K562 (cell line): ENCODE results near the gene FCGBP. TPM values are rescaled to one million over a fixed set of nuclear protein-coding genes. Genes with fewer than 3 reads are reported as not detected.
"Not testable (repeated sequence)": the region's sequence is repeated elsewhere in the genome, so short reads cannot be mapped to it uniquely, and the experiment has no call there.

Experiments
- ATAC-seq: fragments of 200-7000 bp; cut with Tn5 transposase; 3 replicates; pipeline ENCODE4 v1.9.1; 2020; ENCODE audit warnings: moderate library complexity
- BruUV-seq: library from RNA; stranded (reverse); fragments of 400-500 nt; replicated peaks from 2 replicates; lab custom pipeline; 2021; lab: Mats Ljungman, UMichigan
- CTCF ChIA-PET: fragments of 300-600 bp; formaldehyde crosslinking; extraction: SDS; loops from one replicate; lab custom pipeline; 2021; ENCODE audit warnings: low intra/inter-chr PET ratio; lab: Yijun Ruan, JAX
- POLR2A ChIA-PET: fragments of 300-600, 350-650 bp; sonication (Branson Sonifier 250); formaldehyde crosslinking; extraction: SDS; loops from one replicate; lab custom pipeline; 2021; ENCODE audit warnings: antibody characterized with exemption, inconsistent platforms; lab: Yijun Ruan, JAX
- DNase-seq, 4 experiments: peaks; one replicate each; pipeline versions ENCODE4 v3.0.0 to v3.0.0-alpha.2; 2011 to 2018; ENCODE audit warnings: low spot score in 3 of 4, mixed read lengths in 3 of 4; ENCODE audit errors: extremely low read depth in 1 of 4
- FAIRE-seq: peaks from 2 replicates; lab custom pipeline; 2011; peaks lifted over from hg19 to GRCh38; lab: Jason Lieb, UNC
- H2AFZ ChIP-seq: 2 replicates; pipeline ENCODE4 v1.6.0; 2011; ENCODE audit warnings: low read depth, low read length, control low read depth, inconsistent platforms
- H3K27ac ChIP-seq: fragments of 200-600 bp; 3 replicates; pipeline ENCODE4 v1.8.0; 2011; ENCODE audit warnings: low read depth, mild to moderate bottlenecking, control low read depth, inconsistent platforms, low read length, moderate library complexity, mixed read lengths; ENCODE audit errors: extremely low read depth
- H3K27me3 ChIP-seq, 2 experiments: fragments of 300-600 bp in 1 of 2; 2 replicates in 1 of 2; 3 replicates in 1 of 2; pipeline versions ENCODE4 v1.6.0 to v1.8.0; 2011; ENCODE audit warnings: inconsistent platforms in 2 of 2, low read length in 2 of 2, mild to moderate bottlenecking in 1 of 2, mixed read lengths in 1 of 2, moderate library complexity in 1 of 2; ENCODE audit not compliant: control insufficient read depth in 2 of 2, insufficient read depth in 2 of 2
- H3K36me3 ChIP-seq: fragments of 300-600 bp; 3 replicates; pipeline ENCODE4 v1.8.0; 2011; ENCODE audit warnings: mild to moderate bottlenecking, low read length, inconsistent platforms; ENCODE audit not compliant: control insufficient read depth, insufficient read depth
- H3K4me1 ChIP-seq, 2 experiments: fragments of 200-600 bp in 1 of 2; replicated peaks in 1 of 2; 2 replicates in 1 of 2; 3 replicates in 1 of 2; pipeline versions ENCODE4 v1.5.1 to v1.8.0; 2011; ENCODE audit warnings: inconsistent platforms in 2 of 2, low read length in 2 of 2, mild to moderate bottlenecking in 1 of 2, mixed read lengths in 1 of 2, moderate library complexity in 1 of 2; ENCODE audit not compliant: control insufficient read depth in 2 of 2, insufficient read depth in 2 of 2
- H3K4me2 ChIP-seq: 2 replicates; pipeline ENCODE4 v1.6.1; 2011; ENCODE audit warnings: low read length, control low read depth, inconsistent platforms, mixed read lengths; ENCODE audit not compliant: insufficient read depth
- H3K4me3 ChIP-seq: fragments of 200-600 bp; sonication (generic), shearing (Covaris generic); 2 replicates; pipeline ENCODE4 v1.5.1; 2016; ENCODE audit warnings: control low read depth, inconsistent platforms
- H3K79me2 ChIP-seq: fragments of 200-600 bp; 3 replicates; pipeline ENCODE4 v1.8.0; 2011; ENCODE audit warnings: low read length, inconsistent platforms; ENCODE audit not compliant: control insufficient read depth, insufficient read depth
- H3K9ac ChIP-seq, 2 experiments: 2 replicates each; pipeline versions ENCODE4 v1.6.0 to v1.6.1; 2011; ENCODE audit warnings: low read depth in 2 of 2, low read length in 2 of 2, control low read depth in 1 of 2, inconsistent platforms in 1 of 2, mild to moderate bottlenecking in 1 of 2, mixed read lengths in 1 of 2; ENCODE audit not compliant: insufficient read depth in 1 of 2
- H3K9me1 ChIP-seq: one replicate; pipeline ENCODE4 v1.6.0; 2011; ENCODE audit warnings: inconsistent platforms, mild to moderate bottlenecking, low read length, moderate library complexity; ENCODE audit not compliant: control insufficient read depth, insufficient read depth
- H3K9me3 ChIP-seq: replicated peaks from 2 replicates; pipeline ENCODE4 v1.5.1; 2011; ENCODE audit warnings: low read depth, low read length, inconsistent platforms; ENCODE audit not compliant: control insufficient read depth, insufficient read depth
- H4K20me1 ChIP-seq: replicated peaks from 2 replicates; pipeline ENCODE4 v1.6.1; 2011; ENCODE audit warnings: low read length, inconsistent platforms, mixed read lengths; ENCODE audit not compliant: control insufficient read depth, insufficient read depth
- CREM ChIP-seq: IDR thresholded peaks from 2 replicates; pipeline ENCODE4 v1.6.1; 2014; ENCODE audit warnings: antibody characterized with exemption, low read depth
- CTCF ChIP-seq, 3 experiments: IDR thresholded peaks in 2 of 3; conservative IDR thresholded peaks in 1 of 3; 2 replicates each; pipeline ENCODE4 v1.5.1; 2011 to 2012; ENCODE audit warnings: low read length in 3 of 3, mild to moderate bottlenecking in 3 of 3, control low read depth in 2 of 3, improper control_type of control experiment in 1 of 3, inconsistent platforms in 1 of 3, low read depth in 1 of 3, mixed read lengths in 1 of 3, moderate library complexity in 1 of 3; ENCODE audit not compliant: insufficient read depth in 2 of 3
- EGR1 ChIP-seq: fragments of 450-650 bp; conservative IDR thresholded peaks from 2 replicates; pipeline ENCODE4 v1.6.1; 2017; ENCODE audit warnings: mild to moderate bottlenecking
- MAZ ChIP-seq, 2 experiments: fragments of 450-650 bp in 1 of 2; sonication (generic) in 1 of 2; formaldehyde crosslinking; IDR thresholded peaks in 1 of 2; conservative IDR thresholded peaks in 1 of 2; 2 replicates each; pipeline versions ENCODE4 v1.4.0 to v1.5.0; 2020; ENCODE audit warnings: mild to moderate bottlenecking in 1 of 2, missing genetic modification reagents in 1 of 2
- NFIC ChIP-seq: fragments of 450-650 bp; IDR thresholded peaks from 2 replicates; pipeline ENCODE4 v1.6.1; 2017; ENCODE audit warnings: mild to moderate bottlenecking, inconsistent platforms
- NFIX ChIP-seq: fragments of 250-450 bp; sonication (Bioruptor Pico); IDR thresholded peaks from 2 replicates; pipeline ENCODE4 v1.4.0; 2020; ENCODE audit warnings: low read depth, mild to moderate bottlenecking, moderate library complexity
- RAD21 ChIP-seq, 2 experiments: fragments of 250-450 bp in 1 of 2; fragments of 450-650 bp in 1 of 2; sonication (Bioruptor Pico) in 1 of 2; formaldehyde crosslinking in 1 of 2; IDR thresholded peaks in 1 of 2; conservative IDR thresholded peaks in 1 of 2; 2 replicates each; pipeline versions ENCODE4 v1.4.0 to v1.8.0; 2020 to 2022; ENCODE audit warnings: mild to moderate bottlenecking in 2 of 2, moderate library complexity in 1 of 2
- SMC3 ChIP-seq: conservative IDR thresholded peaks from 2 replicates; pipeline ENCODE4 v1.6.1; 2011; ENCODE audit warnings: low read depth, low read length, improper control_type of control experiment; ENCODE audit not compliant: insufficient read depth
- WGBS: fragments of 100-300 bp; shearing (Covaris generic); methylation state at CpG from one replicate; pipeline ENCODE4 v1.1.6; 2016; ENCODE audit warnings: low coverage, mixed read lengths; ENCODE audit not compliant: insufficient coverage; ENCODE audit errors: missing lambda C conversion rate; 5-methylcytosine and 5-hydroxymethylcytosine counted together
- in situ Hi-C: fragments of 300-500 bp; cut with MboI; formaldehyde crosslinking; loops from 4 replicates; pipeline ENCODE4 v1.15.0; 2018; ENCODE audit warnings: inconsistent platforms, mixed read lengths
- intact Hi-C: fragments of 100-400 bp; cut with micrococcal nuclease; formaldehyde crosslinking; loops from 2 replicates; pipeline ENCODE4 v1.14.2; 2022
- polyA plus RNA-seq, 8 experiments: library from polyadenylated mRNA; depleted of rRNA in 4 of 8; stranded (reverse) in 5 of 8; unstranded in 3 of 8; fragments of >200 nt; fragmentation: Nextera tagmentation in 2 of 8; fragmentation: Illumina TruSeq in 1 of 8; extraction: Ambion mirVana in 2 of 8; extraction: Trizol in 1 of 8; gene quantifications; 2 replicates each; pipeline versions ENCODE4 v1.2.1 to v1.2.3, GENCODE V29; 2011 to 2014; ENCODE audit warnings: inconsistent platforms in 1 of 8, missing spikeins in 1 of 8
- total RNA-seq, 7 experiments: library from RNA; depleted of rRNA in 6 of 7; stranded (reverse); fragments of >200 nt in 6 of 7; fragmentation: Illumina TruSeq in 2 of 7; extraction: Trizol in 2 of 7; gene quantifications; 2 replicates each; pipeline versions ENCODE4 v1.2.1 to v1.2.3, GENCODE V29; 2011 to 2021; ENCODE audit warnings: low replicate concordance in 1 of 7
- TF ChIP-seq, protein P1 (sequence below), 2 experiments: fragments of 450-650 bp; formaldehyde crosslinking in 1 of 2; IDR thresholded peaks; 2 replicates each; pipeline versions ENCODE4 v1.4.0 to v1.6.1; 2014 to 2020; ENCODE audit warnings: mild to moderate bottlenecking in 2 of 2, borderline replicate concordance in 1 of 2, low read depth in 1 of 2

FCGBP gene
- total and polyA plus RNA-seq, 9 of the 15 experiments (the other 6 are each of a cell fraction or from before 2014, with no cell fraction given): 0.01 to 1.5 (median 0.13) TPM; not detected in 4

GRCh38 chr19:39897511-39898245, 36.8 kb downstream of the FCGBP start:
- ATAC-seq: peak; percentile 93
- H3K9me3 ChIP-seq, FAIRE-seq, BruUV-seq, H2AFZ ChIP-seq, H4K20me1 ChIP-seq, POLR2A ChIA-PET, H3K4me3 ChIP-seq, H3K4me2 ChIP-seq, in situ Hi-C loops, H3K9ac ChIP-seq, H3K27me3 ChIP-seq, H3K4me1 ChIP-seq, H3K79me2 ChIP-seq, intact Hi-C loops, H3K9me1 ChIP-seq, H3K36me3 ChIP-seq, H3K27ac ChIP-seq: not testable (repeated sequence)
- 1% methylated on average over 13 of the region's 13 CpGs for WGBS
- peak; percentile 55 to 79 (median 59) for DNase-seq
- CTCF ChIA-PET: interaction anchor here (1.1 kb wide), 1 partner anchor 242 kb away, joined by 6 read pairs; no protein-coding TSS in a partner anchor
- TF ChIP-seq, protein P1, sequence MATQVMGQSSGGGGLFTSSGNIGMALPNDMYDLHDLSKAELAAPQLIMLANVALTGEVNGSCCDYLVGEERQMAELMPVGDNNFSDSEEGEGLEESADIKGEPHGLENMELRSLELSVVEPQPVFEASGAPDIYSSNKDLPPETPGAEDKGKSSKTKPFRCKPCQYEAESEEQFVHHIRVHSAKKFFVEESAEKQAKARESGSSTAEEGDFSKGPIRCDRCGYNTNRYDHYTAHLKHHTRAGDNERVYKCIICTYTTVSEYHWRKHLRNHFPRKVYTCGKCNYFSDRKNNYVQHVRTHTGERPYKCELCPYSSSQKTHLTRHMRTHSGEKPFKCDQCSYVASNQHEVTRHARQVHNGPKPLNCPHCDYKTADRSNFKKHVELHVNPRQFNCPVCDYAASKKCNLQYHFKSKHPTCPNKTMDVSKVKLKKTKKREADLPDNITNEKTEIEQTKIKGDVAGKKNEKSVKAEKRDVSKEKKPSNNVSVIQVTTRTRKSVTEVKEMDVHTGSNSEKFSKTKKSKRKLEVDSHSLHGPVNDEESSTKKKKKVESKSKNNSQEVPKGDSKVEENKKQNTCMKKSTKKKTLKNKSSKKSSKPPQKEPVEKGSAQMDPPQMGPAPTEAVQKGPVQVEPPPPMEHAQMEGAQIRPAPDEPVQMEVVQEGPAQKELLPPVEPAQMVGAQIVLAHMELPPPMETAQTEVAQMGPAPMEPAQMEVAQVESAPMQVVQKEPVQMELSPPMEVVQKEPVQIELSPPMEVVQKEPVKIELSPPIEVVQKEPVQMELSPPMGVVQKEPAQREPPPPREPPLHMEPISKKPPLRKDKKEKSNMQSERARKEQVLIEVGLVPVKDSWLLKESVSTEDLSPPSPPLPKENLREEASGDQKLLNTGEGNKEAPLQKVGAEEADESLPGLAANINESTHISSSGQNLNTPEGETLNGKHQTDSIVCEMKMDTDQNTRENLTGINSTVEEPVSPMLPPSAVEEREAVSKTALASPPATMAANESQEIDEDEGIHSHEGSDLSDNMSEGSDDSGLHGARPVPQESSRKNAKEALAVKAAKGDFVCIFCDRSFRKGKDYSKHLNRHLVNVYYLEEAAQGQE (IDR thresholded peaks at IDR 0.05; ENCODE audit: borderline replicate concordance): peak; percentile 49; the same call in 1 of the 2 replicates
- TF ChIP-seq, protein P1 (CRISPR knock-in tag; IDR thresholded peaks at IDR 0.05; ENCODE audit: low read depth): not testable (repeated sequence)
- TF ChIP-seq MAZ (CRISPR knock-in tag; conservative IDR thresholded peaks at IDR 0.05 in 1 of 2, IDR thresholded peaks at IDR 0.05 in 1 of 2): peak in 1 of 2 experiments; percentile 19; a peak in 1 of 4 replicates
- TF ChIP-seq NFIX (CRISPR knock-in tag): 0 out of 2 replicates have a peak, but pooled peaks have one; percentile 25
- TF ChIP-seq NFIC: peak; percentile 97
- TF ChIP-seq SMC3: 0 out of 2 replicates have a peak, but pooled peaks have one; percentile 20
- 0 out of 2 replicates have a peak, but pooled peaks have one; percentile 19 for TF ChIP-seq CREM
- TF ChIP-seq RAD21 (CRISPR knock-in tag; conservative IDR thresholded peaks at IDR 0.05 in 1 of 2, IDR thresholded peaks at IDR 0.05 in 1 of 2): peak in 1 of 2 experiments; percentile 75; a peak in 3 of 4 replicates
- peak; percentile 62 to 76 (median 65) for TF ChIP-seq CTCF (IDR thresholded peaks at IDR 0.05 in 2 of 3, conservative IDR thresholded peaks at IDR 0.05 in 1 of 3; ENCODE audit: insufficient read depth in 2 of 3, low read depth in 1 of 3, low read length in 3 of 3)
- peak; percentile 64 for TF ChIP-seq EGR1
